GM12891 (cell line): ENCODE results near the gene PTPRN2.

Experiments
- POLR2A ChIP-seq: IDR thresholded peaks from 2 replicates; pipeline ENCODE4 v1.6.1; 2011; ENCODE audit warnings: low read depth, low read length, control low read depth
- SPI1 ChIP-seq: IDR thresholded peaks from 2 replicates; pipeline ENCODE4 v1.6.1; 2011; ENCODE audit warnings: low read depth, low read length, control low read depth

DNA sequence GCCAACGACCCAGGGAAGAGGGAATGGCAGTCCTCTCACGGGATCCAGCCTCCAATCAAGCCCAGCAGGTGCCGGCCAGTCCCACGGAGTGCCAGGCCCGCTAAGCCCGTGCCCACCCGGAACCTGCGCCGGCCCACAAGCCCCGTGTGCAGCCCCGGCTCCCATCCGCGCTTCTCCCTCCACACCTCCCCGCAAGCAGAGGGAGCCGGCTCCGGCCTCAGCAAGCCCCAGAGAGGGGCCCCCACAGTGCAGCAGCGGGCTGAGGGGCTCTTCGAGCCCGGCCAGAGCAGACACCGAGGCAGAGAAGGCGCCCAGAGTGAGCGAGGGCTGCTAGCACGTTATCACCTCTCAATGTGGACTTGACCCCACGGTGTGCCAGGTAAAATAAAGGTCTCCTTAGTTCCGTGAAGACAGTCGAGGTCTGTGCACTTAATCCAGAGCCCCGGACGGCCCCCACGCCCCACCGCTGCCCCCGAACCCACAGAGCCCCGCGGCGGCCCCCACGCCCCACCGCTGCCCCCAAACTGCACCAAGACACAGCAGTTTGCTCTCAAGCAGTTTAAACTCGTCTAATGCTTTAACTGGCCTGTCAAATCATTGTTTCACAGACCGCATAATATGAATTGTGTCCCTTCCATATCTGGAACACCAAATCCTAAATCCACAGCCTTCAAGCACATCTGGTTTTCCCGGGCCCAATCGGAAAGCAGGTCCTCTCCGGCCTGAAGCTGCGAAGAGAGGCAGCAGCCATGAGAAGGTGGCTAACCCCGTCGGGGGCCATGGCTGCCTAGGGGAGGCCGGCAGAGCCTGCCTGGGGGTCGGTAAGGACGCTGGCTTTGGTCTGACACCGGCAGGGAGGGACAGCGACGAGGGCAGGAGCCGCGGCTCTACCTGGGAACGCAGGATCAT lies 307.8 kb downstream of the PTPRN2 start:
- TF ChIP-seq SPI1 (no peak), POLR2A (no peak)
